ENCODE measurements around the gene SIK2. TPM values are rescaled to one million over a fixed set of nuclear protein-coding genes. Genes with fewer than 3 reads are reported as not detected.

Gene SIK2
- polyA plus RNA-seq, 5 donors, result 23.2 to 33.7 (median 25.4) TPM

Other genes starting within 250 kb of the SIK2 start
- gene POU2AF1, start 223.2 kb upstream of the SIK2 start, polyA plus RNA-seq (ENCODE audit: insufficient read depth in 1 of 5, insufficient read length in 5 of 5, low replicate concordance in 1 of 5), result 1 to 10 TPM in 1 of 5 donors, under 1 TPM in 4; 0.33 to 1.1 (median 0.91) TPM
- gene BTG4, start 90.1 kb upstream of the SIK2 start, polyA plus RNA-seq (ENCODE audit: insufficient read depth in 1 of 5, insufficient read length in 5 of 5, low replicate concordance in 1 of 5), result under 1 TPM in 3 of 5 donors, not detected in 2; 0.11 to 0.52 (median 0.18) TPM
- 10 to 100 TPM in 3 of 5 donors, 1 to 10 TPM in 2; 2.9 to 14.6 (median 11.4) TPM for gene HOATZ, start 87.7 kb upstream of the SIK2 start, polyA plus RNA-seq (ENCODE audit: insufficient read depth in 1 of 5, insufficient read length in 5 of 5, low replicate concordance in 1 of 5)
- 10 to 100 TPM; 11.5 to 18.7 (median 16.9) TPM for gene LAYN, start 61.7 kb upstream of the SIK2 start, polyA plus RNA-seq (ENCODE audit: insufficient read depth in 1 of 5, insufficient read length in 5 of 5, low replicate concordance in 1 of 5)
- 10 to 100 TPM; 20.6 to 32.4 (median 27.8) TPM for gene PPP2R1B, start 163.9 kb downstream of the SIK2 start, polyA plus RNA-seq (ENCODE audit: insufficient read depth in 1 of 5, insufficient read length in 5 of 5, low replicate concordance in 1 of 5)

Measured in right lung (tissue), 5 donors.